Hepatocyte (in vitro differentiated cells): Measurements from ENCODE around the gene HS2ST1. TPM values are rescaled to one million over a fixed set of nuclear protein-coding genes. Genes with fewer than 3 reads are reported as not detected.

Source experiments
- DNase-seq: peaks from one replicate; pipeline ENCODE4 v3.0.0-alpha.2; 2016; ENCODE audit warnings: low spot score
- H2AFZ ChIP-seq: fragments of 200-600 bp; sonication (generic); 2 replicates; pipeline ENCODE4 v1.6.0; 2016; ENCODE audit warnings: antibody characterized with exemption, mild to moderate bottlenecking
- H3K27ac ChIP-seq: fragments of 200-600 bp; sonication (generic); 2 replicates; pipeline ENCODE4 v1.5.1; 2016; ENCODE audit warnings: mild to moderate bottlenecking
- H3K27me3 ChIP-seq: fragments of 200-600 bp; sonication (generic); 2 replicates; pipeline ENCODE4 v1.6.1; 2016
- H3K36me3 ChIP-seq: fragments of 200-600 bp; sonication (generic); replicated peaks from 2 replicates; pipeline ENCODE4 v1.5.1; 2016; ENCODE audit warnings: low read depth; ENCODE audit not compliant: insufficient read depth
- H3K4me1 ChIP-seq: fragments of 200-600 bp; sonication (generic); 2 replicates; pipeline ENCODE4 v1.5.1; 2016; ENCODE audit warnings: mild to moderate bottlenecking, moderate library complexity; ENCODE audit not compliant: insufficient read depth
- H3K4me2 ChIP-seq: fragments of 200-600 bp; sonication (generic); 2 replicates; pipeline ENCODE4 v1.6.0; 2016
- H3K4me3 ChIP-seq: fragments of 200-600 bp; sonication (generic); 2 replicates; pipeline ENCODE4 v1.5.1; 2016; ENCODE audit warnings: mild to moderate bottlenecking
- H3K79me2 ChIP-seq: fragments of 200-600 bp; sonication (generic); 2 replicates; pipeline ENCODE4 v1.6.0; 2017; ENCODE audit warnings: mild to moderate bottlenecking
- H3K9me2 ChIP-seq: fragments of 200-600 bp; sonication (generic); replicated peaks from 2 replicates; pipeline ENCODE4 v1.6.0; 2017; ENCODE audit warnings: mild to moderate bottlenecking; ENCODE audit not compliant: insufficient read depth
- H3K9me3 ChIP-seq: fragments of 200-600 bp; sonication (generic); 2 replicates; pipeline ENCODE4 v1.5.1; 2016; ENCODE audit warnings: low read depth, mild to moderate bottlenecking
- H4K20me1 ChIP-seq: fragments of 200-600 bp; sonication (generic); 2 replicates; pipeline ENCODE4 v1.6.0; 2016; ENCODE audit warnings: mild to moderate bottlenecking; ENCODE audit not compliant: insufficient read depth, poor library complexity, severe bottlenecking
- CTCF ChIP-seq: fragments of 200-600 bp; sonication (generic); IDR thresholded peaks from 2 replicates; pipeline ENCODE4 v1.5.1; 2016; ENCODE audit warnings: antibody characterized with exemption, mild to moderate bottlenecking; ENCODE audit not compliant: poor library complexity
- EZH2 ChIP-seq: fragments of 200-600 bp; sonication (generic); IDR thresholded peaks from 2 replicates; pipeline ENCODE4 v1.6.1; 2016; ENCODE audit warnings: antibody characterized with exemption, mild to moderate bottlenecking, borderline replicate concordance
- EZH2phosphoT487 ChIP-seq: fragments of 200-600 bp; sonication (generic); IDR thresholded peaks from one replicate; pipeline ENCODE4 v1.6.1; 2018; ENCODE audit warnings: antibody characterized with exemption, mild to moderate bottlenecking, low read depth, moderate library complexity; ENCODE audit not compliant: unreplicated experiment, severe bottlenecking
- WGBS: methylation state at CpG from one replicate; pipeline ENCODE4 v1.1.6; 2016; ENCODE audit warnings: low lambda C conversion rate; ENCODE audit errors: missing lambda C conversion rate; 5-methylcytosine and 5-hydroxymethylcytosine counted together
- polyA plus RNA-seq: library from polyadenylated mRNA; unstranded; fragments of >200 nt; fragmentation: Nextera tagmentation; extraction: Ambion mirVana; gene quantifications from 2 replicates; pipeline ENCODE4 v1.2.1, GENCODE V29; 2016
- total RNA-seq: library from RNA; depleted of rRNA; stranded (reverse); fragments of >200 nt; gene quantifications from 2 replicates; pipeline ENCODE4 v1.2.3, GENCODE V29; 2014

HS2ST1 gene
- total and polyA plus RNA-seq, 2 experiments from 2014 or later: 19.1 to 42.3 TPM

- no peaks in the 10 kb centered on the region for H3K36me3 ChIP-seq
- no peak for DNase-seq
- H3K9me3 ChIP-seq: no peaks in the 10 kb centered on the region
- no peak for TF ChIP-seq EZH2
- no peak for TF ChIP-seq CTCF
- no peak for TF ChIP-seq EZH2phosphoT487
- no peak overlapping the region for H2AFZ ChIP-seq
- WGBS: 61% methylated on average over 6 of the region's 6 CpGs
- H3K4me1 ChIP-seq: peaks cover 24% of the 10 kb centered on the region
- H3K27ac ChIP-seq: no peak overlapping the region
- peaks cover 19% of the 10 kb centered on the region for H3K79me2 ChIP-seq
- H3K4me3 ChIP-seq: no peak overlapping the region
- no peaks in the 10 kb centered on the region for H3K9me2 ChIP-seq
- no peaks in the 10 kb centered on the region for H3K27me3 ChIP-seq
- H3K4me2 ChIP-seq: no peak overlapping the region
- no peaks in the 10 kb centered on the region for H4K20me1 ChIP-seq
Observed at GRCh38 chr1:86991549-86992186, 77.2 kb downstream of the HS2ST1 start.

GRCh38 chr1:86992861-86993260, 78.4 kb downstream of the HS2ST1 start:
- TF ChIP-seq EZH2: no peak
- TF ChIP-seq CTCF: no peak
- TF ChIP-seq EZH2phosphoT487: no peak
- peak; percentile 24 for DNase-seq
- H3K4me1 ChIP-seq: peaks cover 24% of the 10 kb centered on the region
- H4K20me1 ChIP-seq: no peaks in the 10 kb centered on the region
- WGBS: 47% methylated on average over 2 of the region's 2 CpGs
- H3K9me3 ChIP-seq: no peaks in the 10 kb centered on the region
- peak overlapping the region; percentile 40 for H3K4me2 ChIP-seq
- H2AFZ ChIP-seq: no peak overlapping the region
- H3K27ac ChIP-seq: peak overlapping the region; percentile 58
- H3K36me3 ChIP-seq: no peaks in the 10 kb centered on the region
- no peaks in the 10 kb centered on the region for H3K9me2 ChIP-seq
- no peak overlapping the region for H3K4me3 ChIP-seq
- peaks cover 18% of the 10 kb centered on the region for H3K79me2 ChIP-seq
- H3K27me3 ChIP-seq: no peaks in the 10 kb centered on the region

GRCh38 chr1:86993269-86993985, 79.0 kb downstream of the HS2ST1 start:
- Histone ChIP-seq H4K20me1 (no peaks in the 10 kb centered on the region), H3K36me3 (no peaks in the 10 kb centered on the region), H3K27ac (peak overlapping the region; percentile 57), H3K4me3 (no peak overlapping the region), H3K9me2 (no peaks in the 10 kb centered on the region), H3K27me3 (no peaks in the 10 kb centered on the region), H3K4me1 (peaks cover 24% of the 10 kb centered on the region), H3K79me2 (peaks cover 18% of the 10 kb centered on the region), H3K9me3 (no peaks in the 10 kb centered on the region), H3K4me2 (peak overlapping the region; percentile 40), H2AFZ (no peak overlapping the region)
- 58% methylated on average over 4 of the region's 4 CpGs for WGBS
- no peak for DNase-seq
- TF ChIP-seq CTCF (no peak), EZH2phosphoT487 (no peak), EZH2 (no peak)
